ENCODE measurements around the gene NRP1.

The NRP1 gene

GRCh38 chr10:33189363-33189762, 145.1 kb downstream of the NRP1 start:
- TF ChIP-seq CEBPB (IDR thresholded peaks at IDR 0.05) = no peak
- TF ChIP-seq NFIC (IDR thresholded peaks at IDR 0.05) = no peak
- TF ChIP-seq USF1 (IDR thresholded peaks at IDR 0.05) = no peak
- 0 out of 2 replicates have a peak, but pooled peaks have one; percentile 5 for TF ChIP-seq TEAD4 (IDR thresholded peaks at IDR 0.05)
- no peak for TF ChIP-seq MAX (IDR thresholded peaks at IDR 0.05)
- no peak for TF ChIP-seq CREB1 (IDR thresholded peaks at IDR 0.05; ENCODE audit: low read depth)
- TF ChIP-seq TCF12 (IDR thresholded peaks at IDR 0.05; ENCODE audit: low read depth) = no peak

- TF ChIP-seq USF1 (IDR thresholded peaks at IDR 0.05) (no peak), MAX (IDR thresholded peaks at IDR 0.05) (peak; percentile 71), EP300 (IDR thresholded peaks at IDR 0.05; ENCODE audit: borderline replicate concordance) (no peak), NFIC (IDR thresholded peaks at IDR 0.05) (peak; percentile 55), TEAD4 (IDR thresholded peaks at IDR 0.05) (no peak), TCF12 (IDR thresholded peaks at IDR 0.05; ENCODE audit: low read depth) (0 out of 2 replicates have a peak, but pooled peaks have one; percentile 32), RAD21 (IDR thresholded peaks at IDR 0.05; ENCODE audit: low read depth) (no peak), ZBTB7A (IDR thresholded peaks at IDR 0.05; ENCODE audit: low read depth) (no peak), TAF1 (IDR thresholded peaks at IDR 0.05; ENCODE audit: low read depth) (no peak), CREB1 (IDR thresholded peaks at IDR 0.05; ENCODE audit: low read depth) (no peak), CEBPB (IDR thresholded peaks at IDR 0.05) (no peak)
Observed at GRCh38 chr10:33187427-33187999, 147.0 kb downstream of the NRP1 start.

- no peak for TF ChIP-seq NFIC (IDR thresholded peaks at IDR 0.05)
- no peak for TF ChIP-seq REST (IDR thresholded peaks at IDR 0.05; ENCODE audit: low read depth)
- no peak for TF ChIP-seq CEBPB (IDR thresholded peaks at IDR 0.05)
- no peak for TF ChIP-seq MAX (IDR thresholded peaks at IDR 0.05)
- TF ChIP-seq CREB1 (IDR thresholded peaks at IDR 0.05; ENCODE audit: low read depth) = no peak
- no peak for TF ChIP-seq USF1 (IDR thresholded peaks at IDR 0.05)
- TF ChIP-seq TAF1 (IDR thresholded peaks at IDR 0.05; ENCODE audit: low read depth) = no peak
- TF ChIP-seq EP300 (IDR thresholded peaks at IDR 0.05; ENCODE audit: borderline replicate concordance) = no peak
- no peak for TF ChIP-seq YY1 (IDR thresholded peaks at IDR 0.05; ENCODE audit: low read depth)
- TF ChIP-seq EGR1 (IDR thresholded peaks at IDR 0.05) = no peak
- TF ChIP-seq FOXM1 (IDR thresholded peaks at IDR 0.05; ENCODE audit: borderline replicate concordance, low read depth) = no peak
Observed at GRCh38 chr10:33186150-33186549, 148.3 kb downstream of the NRP1 start.

GRCh38 chr10:33183655-33184054, 150.8 kb downstream of the NRP1 start:
- TF ChIP-seq CREB1 (IDR thresholded peaks at IDR 0.05; ENCODE audit: low read depth) = no peak
- no peak for TF ChIP-seq TCF12 (IDR thresholded peaks at IDR 0.05; ENCODE audit: low read depth)
- no peak for TF ChIP-seq TAF1 (IDR thresholded peaks at IDR 0.05; ENCODE audit: low read depth)
- TF ChIP-seq ZBTB7A (IDR thresholded peaks at IDR 0.05; ENCODE audit: low read depth) = no peak
- no peak for TF ChIP-seq RAD21 (IDR thresholded peaks at IDR 0.05; ENCODE audit: low read depth)
- TF ChIP-seq FOXM1 (IDR thresholded peaks at IDR 0.05; ENCODE audit: borderline replicate concordance, low read depth) = no peak
- TF ChIP-seq MAX (IDR thresholded peaks at IDR 0.05) = no peak
- no peak for TF ChIP-seq EP300 (IDR thresholded peaks at IDR 0.05; ENCODE audit: borderline replicate concordance)
- TF ChIP-seq REST (IDR thresholded peaks at IDR 0.05; ENCODE audit: low read depth) = no peak
- TF ChIP-seq USF1 (IDR thresholded peaks at IDR 0.05) = no peak
- TF ChIP-seq TEAD4 (IDR thresholded peaks at IDR 0.05) = no peak
- no peak for TF ChIP-seq NFIC (IDR thresholded peaks at IDR 0.05)
- no peak for TF ChIP-seq CEBPB (IDR thresholded peaks at IDR 0.05)
- TF ChIP-seq YY1 (IDR thresholded peaks at IDR 0.05; ENCODE audit: low read depth) = no peak

GRCh38 chr10:33180921-33181320, 153.5 kb downstream of the NRP1 start:
- TF ChIP-seq EP300 (IDR thresholded peaks at IDR 0.05; ENCODE audit: borderline replicate concordance) (no peak), TAF1 (IDR thresholded peaks at IDR 0.05; ENCODE audit: low read depth) (no peak), EGR1 (IDR thresholded peaks at IDR 0.05) (no peak), FOXM1 (IDR thresholded peaks at IDR 0.05; ENCODE audit: borderline replicate concordance, low read depth) (no peak), NFIC (IDR thresholded peaks at IDR 0.05) (no peak), CREB1 (IDR thresholded peaks at IDR 0.05; ENCODE audit: low read depth) (no peak), RAD21 (IDR thresholded peaks at IDR 0.05; ENCODE audit: low read depth) (no peak), TCF12 (IDR thresholded peaks at IDR 0.05; ENCODE audit: low read depth) (no peak), MAX (IDR thresholded peaks at IDR 0.05) (no peak), ZBTB7A (IDR thresholded peaks at IDR 0.05; ENCODE audit: low read depth) (no peak), CEBPB (IDR thresholded peaks at IDR 0.05) (no peak), TEAD4 (IDR thresholded peaks at IDR 0.05) (no peak), YY1 (IDR thresholded peaks at IDR 0.05; ENCODE audit: low read depth) (no peak), USF1 (IDR thresholded peaks at IDR 0.05) (no peak), REST (IDR thresholded peaks at IDR 0.05; ENCODE audit: low read depth) (no peak)
